Measurements from ENCODE around the gene JMJD8.

The JMJD8 gene

DNA sequence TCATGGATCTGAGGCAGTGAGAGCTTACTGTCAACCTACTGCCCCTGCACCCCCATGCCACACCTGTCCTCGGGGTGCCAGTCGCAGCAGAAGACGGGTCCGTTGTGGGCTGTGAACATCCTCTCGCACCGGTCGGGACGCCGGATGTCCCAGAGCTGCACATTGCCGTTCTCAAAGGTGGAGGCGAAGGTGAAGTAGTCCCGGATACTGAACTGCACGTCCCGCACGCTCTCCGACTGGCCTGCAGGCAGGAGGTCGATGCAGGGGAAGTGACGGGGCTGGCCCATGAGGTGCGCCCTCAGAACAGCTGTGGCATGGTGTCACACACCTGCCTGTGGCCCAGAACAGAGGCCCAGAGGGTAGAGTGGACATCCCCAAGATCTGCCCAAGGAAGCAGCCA, 3.4 kb upstream of the JMJD8 start:
- no peak for DNase-seq

DNA sequence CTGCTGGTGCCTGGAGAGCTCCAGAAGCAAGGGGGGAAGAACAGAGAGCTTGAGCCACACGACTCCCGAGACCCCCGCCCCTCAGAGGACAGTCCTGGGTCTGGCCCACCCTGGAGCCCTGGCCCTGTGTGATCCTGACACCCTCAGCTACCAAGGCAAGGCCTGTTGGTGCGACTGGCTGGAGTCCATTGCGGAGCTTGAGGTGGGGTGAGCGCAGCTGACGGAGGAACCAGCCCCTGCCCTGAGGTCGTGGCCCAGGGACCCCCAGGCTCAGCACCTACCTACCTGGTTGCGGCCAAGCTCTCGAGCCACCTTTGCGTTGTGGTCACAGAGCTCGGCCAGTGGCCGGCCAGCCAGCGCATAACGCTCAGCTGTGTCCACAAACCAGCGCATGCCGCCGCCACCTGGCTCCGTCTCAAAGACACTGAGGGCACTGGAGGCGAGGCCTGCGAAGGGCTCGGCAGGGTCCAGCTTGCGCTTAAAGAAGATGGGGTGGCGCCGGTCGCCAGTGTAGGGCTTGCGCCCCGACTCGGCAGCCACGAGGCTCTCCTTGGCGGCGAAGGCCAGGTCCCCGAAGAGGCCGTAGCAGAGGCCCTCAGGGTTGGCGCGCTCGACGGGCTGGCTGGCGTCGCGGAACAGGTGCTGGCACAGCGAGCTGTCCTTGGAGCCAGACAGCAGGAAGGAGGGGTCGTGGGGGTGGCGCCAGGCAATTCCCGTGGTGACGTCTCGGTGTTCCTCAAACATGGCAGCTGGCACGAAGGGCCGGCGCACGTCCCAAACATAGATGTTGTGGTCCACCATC, 2.5 kb upstream of the JMJD8 start:
- no peak for DNase-seq

DNA sequence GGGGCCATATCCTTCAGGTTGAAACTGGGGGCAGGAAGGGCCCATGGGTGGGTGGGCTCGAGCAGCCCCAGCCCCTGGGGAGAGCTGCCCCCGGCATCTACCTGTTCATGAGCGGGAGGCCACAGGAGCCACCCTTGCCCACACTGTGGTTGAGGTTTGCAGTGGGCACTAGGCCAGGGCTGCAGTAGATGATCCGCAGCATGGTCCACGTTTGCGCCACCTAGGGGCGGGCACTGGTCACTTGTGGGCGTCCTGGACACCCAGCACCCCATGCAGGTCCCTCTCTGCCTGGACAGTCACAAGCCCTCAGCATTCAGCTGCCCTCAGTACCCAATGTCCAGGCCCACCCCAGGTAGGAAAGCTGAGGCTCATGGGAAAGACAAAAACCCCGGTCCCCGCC, 1.8 kb upstream of the JMJD8 start:
- DNase-seq = no peak

DNA sequence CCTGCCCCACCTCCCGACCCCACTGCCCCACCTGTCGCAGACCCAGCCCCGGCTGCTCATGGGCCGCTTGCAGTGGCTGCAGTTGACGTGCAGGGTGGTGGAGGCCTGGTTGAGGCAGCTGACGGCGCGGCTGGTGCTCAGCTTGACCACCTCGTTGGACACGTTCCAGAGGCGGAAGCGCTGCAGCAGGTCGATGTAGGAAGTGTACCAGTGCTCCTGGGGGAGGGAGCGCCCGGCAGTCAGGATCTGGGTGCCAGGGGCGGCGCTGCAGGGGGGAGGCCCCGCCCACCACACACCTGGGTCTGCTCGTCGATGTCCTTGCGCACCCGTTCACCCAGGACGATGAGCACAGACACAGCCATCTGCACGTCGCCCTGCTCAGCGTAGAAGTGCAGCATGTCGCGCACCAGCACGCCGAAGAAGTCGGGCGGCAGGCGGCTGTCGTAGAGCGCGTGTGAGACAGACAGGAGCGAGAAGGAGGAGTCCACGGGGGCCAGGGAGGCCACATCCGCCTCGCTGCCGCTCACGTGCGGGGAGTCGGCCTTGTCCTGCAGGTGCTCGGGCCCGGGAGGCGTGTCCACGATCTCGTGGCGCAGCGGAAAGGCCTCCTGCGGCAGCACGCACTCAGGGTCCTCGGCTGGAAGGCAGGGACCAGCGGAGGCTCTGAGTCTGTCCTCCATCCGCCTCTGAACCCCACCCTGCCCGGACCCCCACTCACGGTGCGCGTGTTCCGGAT, 995 bp upstream of the JMJD8 start:
- no peak for DNase-seq

DNA sequence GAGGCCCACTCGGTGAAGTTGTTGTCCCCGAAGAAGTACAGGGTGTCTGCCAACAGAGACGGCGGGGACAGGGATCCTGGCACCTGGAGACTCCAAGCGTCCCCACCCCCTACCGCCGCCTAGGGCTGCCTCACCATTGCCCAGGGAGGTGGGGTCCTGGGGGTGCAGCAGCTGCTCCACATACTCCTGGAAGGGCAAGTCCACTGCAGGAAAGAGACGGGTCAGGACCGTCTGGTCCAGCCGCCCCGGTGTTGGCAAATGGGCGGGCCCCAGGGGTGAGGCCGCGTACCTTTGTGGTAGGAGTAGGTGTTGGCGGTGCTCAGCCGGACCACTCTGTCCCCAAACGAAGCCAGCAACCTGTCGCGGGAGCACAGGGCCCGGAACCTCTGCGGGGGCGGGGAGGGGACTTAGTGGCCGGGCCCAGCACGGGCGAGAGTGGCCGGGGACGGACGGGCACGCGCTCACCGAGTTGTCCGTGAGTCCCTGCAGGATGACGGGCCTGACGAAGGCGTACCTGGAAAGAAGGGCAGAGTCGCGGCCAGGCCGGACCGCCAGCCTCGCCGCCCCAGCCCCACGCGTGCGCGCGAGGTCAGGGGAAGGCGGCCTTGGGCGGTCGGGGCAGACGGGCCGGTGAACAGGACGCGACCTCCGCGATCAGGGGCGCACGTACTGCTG, 601 bp downstream of the JMJD8 start:
- no peak for DNase-seq

DNA sequence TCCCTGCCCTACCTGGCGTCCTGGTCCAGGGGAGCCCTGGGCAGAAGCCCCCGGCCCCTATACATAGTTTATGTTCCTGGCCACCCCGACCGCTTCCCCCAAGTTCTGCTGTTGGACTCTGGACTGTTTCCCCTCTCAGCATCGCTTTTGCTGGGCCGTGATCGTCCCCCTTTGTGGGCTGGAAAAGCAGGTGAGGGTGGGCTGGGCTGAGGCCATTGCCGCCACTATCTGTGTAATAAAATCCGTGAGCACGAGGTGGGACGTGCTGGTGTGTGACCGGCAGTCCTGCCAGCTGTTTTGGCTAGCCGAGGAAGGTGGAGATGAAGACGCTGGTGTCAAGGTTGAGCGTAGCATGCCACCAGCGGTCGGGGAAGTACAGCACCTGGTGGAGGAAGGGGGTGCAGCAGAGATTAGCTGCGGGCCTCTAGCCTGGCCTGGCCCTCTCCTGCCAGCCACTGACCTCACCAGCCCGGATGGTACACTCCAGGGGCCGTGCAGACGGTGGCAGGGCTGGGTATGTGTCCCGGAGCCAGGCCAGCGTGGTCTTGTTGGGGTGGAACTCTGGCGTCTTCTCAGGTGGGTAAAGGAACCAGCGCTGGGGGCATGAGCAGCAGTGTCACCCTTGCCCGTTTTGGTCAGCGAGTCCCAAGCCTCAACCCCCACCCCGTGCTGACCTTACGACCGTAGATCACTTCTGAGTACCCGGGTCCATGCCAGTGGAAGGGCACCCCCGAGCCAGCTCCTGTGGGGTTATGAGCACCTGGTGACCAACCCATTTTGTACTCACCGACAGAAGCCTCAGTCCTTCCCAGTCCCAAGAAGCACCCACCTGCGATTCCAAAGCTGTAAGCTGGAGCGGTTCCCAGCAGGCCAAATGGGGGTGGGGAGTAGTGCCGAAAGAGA, 1.4 kb downstream of the JMJD8 start:
- no peak for DNase-seq

DNA sequence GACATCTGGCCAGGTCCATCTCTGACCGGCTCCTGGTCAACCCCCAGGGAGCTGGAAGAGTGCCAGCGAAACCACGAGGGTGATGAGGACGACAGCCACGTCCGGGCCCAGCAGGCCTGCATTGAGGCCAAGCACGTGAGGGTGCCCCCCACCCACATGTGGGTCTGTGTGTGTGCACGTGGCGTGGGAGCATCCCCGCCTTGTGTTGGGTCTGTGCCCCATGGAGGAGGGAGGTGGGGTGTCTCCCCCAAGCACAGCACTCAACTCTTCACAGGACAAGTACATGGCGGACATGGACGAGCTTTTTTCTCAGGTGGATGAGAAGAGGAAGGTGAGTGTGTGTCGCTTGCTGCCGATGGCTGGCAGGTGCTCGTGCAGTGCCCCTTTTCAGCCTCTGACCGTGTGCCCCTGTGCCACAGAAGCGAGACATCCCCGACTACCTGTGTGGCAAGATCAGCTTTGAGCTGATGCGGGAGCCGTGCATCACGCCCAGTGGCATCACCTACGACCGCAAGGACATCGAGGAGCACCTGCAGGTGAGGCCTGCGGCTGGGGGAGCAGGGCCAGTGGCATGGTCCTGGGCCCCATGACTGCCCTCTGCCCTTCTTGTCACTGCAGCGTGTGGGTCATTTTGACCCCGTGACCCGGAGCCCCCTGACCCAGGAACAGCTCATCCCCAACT, 2.2 kb downstream of the JMJD8 start:
- DNase-seq = no peak

DNA sequence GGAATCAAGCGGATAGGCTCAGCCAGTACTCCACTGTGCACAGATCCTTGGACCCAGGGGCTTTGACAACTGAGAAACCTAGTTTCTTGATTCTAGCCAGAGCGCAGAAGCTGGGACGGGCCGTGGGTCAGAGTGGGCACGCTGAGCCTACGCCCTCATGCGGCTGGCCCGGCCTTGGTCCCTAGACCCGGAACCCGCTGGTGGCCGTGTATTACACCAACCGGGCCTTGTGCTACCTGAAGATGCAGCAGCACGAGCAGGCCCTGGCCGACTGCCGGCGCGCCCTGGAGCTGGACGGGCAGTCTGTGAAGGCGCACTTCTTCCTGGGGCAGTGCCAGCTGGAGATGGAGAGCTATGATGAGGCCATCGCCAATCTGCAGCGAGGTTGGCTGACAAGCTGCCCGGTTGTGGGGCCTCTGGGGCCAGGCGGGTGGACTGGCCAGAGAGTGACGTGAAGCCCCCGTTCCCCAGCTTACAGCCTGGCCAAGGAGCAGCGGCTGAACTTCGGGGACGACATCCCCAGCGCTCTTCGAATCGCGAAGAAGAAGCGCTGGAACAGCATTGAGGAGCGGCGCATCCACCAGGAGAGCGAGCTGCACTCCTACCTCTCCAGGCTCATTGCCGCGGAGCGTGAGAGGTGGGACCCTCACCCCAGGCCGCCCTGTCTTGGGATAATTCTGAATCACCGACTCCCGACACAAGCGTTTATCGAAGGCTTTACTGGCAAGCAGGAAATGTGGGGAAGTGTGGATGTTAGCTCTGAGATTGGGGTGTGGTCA, 3.0 kb downstream of the JMJD8 start:
- DNase-seq = no peak

DNA sequence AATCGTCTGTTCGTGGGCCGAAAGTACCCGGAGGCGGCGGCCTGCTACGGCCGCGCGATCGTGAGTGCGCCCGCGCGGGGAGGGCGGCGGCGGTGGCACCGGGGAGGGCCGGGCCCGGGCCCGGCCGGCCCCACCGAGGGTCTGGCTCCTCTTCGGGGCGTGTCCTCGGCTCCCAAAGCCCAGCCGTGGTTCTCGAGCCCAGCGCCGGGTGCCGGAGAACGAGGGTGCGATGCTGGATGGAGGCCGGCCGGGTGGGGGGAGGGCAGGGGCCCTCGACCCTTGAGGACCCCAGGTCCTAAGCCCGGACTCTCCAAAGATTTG, 3.5 kb downstream of the JMJD8 start:
- no peak for DNase-seq

DNA sequence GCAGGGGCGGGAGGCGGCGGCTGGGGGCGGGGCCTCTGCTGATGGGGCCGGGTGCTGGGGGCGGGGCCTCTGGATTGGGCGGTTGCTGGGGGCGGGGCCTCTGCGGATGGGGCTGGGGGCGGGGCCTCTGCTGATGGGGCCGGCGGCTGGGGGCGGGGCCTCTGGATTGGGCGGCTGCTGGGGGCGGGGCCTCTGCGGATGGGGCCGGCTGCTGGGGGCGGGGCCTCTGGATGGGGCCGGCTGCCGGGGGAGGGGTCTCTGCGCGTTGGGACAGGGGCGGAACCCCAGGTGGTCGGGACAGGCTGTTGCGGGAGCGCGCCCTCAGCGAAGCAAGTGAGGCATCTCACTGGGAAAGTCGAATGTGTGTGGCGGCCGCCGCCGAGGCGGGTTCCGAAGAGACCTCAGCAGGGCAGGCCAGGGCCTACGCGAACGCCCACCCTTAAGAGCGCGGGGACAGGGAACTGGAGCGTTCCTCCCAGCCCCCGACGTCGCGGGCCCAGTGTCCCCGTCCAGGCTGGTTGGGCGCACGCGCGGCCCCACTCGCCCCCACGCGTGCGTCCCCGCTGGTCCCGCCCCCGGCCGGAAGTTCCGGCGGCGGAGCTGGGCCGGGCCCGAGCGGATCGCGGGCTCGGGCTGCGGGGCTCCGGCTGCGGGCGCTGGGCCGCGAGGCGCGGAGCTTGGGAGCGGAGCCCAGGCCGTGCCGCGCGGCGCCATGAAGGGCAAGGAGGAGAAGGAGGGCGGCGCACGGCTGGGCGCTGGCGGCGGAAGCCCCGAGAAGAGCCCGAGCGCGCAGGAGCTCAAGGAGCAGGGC, 4.1 kb downstream of the JMJD8 start, which contains the start of gene STUB1:
Gene STUB1 (plus strand): TSS at position 597 of the 811 bp plus-strand sequence. CDS start 116 bp downstream, at position 713.
- peak; percentile 91 for DNase-seq

DNA sequence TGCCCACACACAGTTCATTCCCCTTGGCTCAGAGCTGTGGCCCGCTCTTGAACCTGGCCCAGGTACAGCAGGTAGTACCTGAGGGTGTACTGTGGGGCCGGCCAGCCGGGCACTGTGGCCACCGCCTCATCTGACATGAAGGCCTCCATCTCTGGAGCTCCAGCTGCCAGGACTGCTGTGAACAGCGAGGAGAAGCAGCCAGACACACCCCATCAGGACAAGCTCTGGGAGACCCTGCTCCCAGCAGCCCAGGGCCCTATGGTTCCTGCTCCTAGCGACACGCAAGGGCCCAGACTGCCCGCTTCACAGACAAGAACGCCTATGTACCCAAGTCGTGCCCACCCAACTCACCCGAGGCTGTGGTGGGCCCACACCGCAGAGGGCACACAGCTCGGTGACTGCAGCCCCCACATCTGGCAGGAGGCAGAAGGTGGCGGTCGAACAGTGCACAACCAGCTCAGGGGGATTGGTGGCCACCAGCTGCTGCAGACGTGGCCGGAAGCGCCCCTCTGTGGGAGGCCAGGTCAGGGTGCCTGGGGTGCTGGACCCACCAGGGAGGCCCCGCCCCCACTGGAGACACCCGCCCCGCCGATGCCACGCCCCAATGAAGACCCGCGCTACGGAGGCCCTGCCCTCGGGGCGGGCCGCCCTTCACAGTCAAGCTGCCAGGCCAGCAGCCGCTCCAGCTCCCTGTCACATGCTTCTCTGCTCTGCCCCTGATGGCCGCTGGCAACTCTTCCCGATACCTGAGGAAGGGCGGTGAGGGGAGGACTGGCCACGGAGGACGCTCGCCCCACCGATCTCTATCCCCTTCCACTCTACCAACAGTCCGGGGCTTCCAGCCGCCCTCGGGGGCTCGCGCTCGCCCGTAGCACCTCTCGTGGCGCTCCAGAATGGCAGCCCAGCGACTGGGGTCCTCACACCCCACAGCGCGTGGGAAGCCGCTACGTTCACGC, 5.0 kb downstream of the JMJD8 start:
- DNase-seq = peak; percentile 42

DNA sequence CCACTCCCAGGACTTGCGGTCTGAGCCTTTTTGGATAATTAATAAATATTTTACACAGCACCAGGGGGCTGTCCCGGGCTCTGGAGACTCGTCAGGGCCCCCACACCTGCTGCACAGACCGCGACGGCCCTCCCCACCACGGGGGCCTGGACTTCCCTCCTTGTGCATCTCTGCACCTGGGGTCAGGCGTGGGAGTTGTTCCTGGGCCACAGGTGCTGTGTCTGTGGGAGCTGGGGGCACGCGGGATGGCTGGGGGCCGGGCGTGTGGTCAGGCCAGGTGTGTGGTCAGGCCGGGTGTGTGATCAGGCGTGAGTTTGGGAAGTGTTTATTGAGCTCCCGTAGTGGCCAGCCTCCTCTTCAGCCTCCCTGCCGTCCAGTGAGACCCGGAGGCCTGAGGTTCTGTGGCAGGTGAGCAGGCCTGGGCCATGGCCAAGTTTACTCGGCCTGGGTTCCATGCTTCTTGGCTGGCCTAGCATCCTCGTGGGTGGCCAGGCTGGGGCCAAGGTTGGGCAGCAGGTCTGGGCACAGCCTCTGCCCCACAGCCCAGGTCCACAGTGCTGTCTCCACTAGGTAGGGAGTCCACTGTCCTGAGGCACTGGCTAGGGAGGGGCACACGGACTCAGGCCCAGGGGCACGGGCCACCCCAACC, 5.8 kb downstream of the JMJD8 start:
- no peak for DNase-seq

DNA sequence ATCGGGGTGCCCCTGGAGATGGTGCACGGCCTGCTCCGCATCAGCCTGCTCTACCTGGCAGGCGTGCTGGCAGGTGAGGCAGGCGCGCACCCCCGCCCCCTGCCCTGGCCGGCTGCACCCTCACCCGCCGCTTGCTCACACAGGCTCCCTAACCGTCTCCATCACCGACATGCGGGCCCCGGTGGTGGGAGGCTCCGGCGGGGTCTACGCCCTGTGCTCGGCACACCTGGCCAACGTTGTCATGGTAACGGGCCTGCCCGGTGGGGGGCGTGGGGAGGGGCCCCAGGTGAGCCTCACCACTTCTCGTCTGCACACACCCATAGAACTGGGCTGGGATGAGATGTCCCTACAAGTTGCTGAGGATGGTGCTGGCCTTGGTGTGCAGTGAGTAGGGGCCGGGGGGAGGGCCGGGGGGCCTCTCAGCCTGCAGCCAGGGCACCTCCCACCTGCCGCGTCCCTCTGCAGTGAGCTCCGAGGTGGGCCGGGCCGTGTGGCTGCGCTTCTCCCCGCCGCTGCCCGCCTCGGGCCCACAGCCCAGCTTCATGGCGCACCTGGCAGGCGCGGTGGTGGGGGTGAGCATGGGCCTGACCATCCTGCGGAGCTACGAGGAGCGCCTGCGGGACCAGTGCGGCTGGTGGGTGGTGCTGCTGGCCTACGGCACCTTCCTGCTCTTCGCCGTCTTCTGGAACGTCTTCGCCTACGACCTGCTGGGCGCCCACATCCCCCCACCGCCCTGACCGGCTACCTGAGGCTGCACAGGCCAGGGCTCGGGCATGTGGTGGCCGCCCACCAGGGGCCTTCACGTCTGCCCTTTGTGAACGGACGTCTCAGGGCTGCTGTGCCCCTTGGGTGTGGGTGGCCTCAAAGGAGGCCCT, 6.6 kb downstream of the JMJD8 start:
- DNase-seq = no peak

DNA sequence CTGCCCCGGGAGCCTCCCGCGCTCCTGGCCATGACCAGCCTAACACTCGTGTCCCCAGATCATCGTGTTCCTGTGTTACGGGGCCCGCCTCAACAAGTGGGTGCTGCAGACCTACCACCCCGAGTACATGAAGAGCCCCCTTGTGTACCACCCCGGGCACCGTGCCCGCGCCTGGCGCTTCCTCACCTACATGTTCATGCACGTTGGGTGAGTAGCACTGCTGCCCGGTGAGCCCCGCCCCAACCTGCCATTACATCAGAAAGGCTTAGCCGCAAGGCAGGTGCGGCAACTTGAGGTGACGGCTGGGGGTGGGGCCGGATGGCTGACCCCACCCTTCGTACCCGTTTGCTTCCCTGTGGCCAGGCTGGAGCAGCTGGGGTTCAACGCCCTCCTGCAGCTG, 7.2 kb downstream of the JMJD8 start:
- no peak for DNase-seq

DNA sequence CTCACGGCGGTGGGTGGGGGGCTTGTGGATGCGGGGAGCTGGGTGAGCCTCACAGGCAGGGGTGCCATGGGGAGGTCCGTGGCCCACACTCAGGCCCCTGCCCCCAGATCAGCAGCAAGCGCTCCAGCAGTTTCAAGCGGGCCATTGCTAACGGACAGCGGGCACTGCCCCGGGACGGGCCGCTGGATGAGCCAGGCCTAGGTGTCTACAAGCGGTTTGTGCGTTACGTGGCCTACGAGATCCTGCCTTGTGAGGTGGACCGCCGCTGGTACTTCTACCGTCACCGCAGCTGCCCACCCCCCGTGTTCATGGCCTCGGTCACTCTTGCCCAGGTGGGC, 7.6 kb downstream of the JMJD8 start:
- no peak for DNase-seq

DNA sequence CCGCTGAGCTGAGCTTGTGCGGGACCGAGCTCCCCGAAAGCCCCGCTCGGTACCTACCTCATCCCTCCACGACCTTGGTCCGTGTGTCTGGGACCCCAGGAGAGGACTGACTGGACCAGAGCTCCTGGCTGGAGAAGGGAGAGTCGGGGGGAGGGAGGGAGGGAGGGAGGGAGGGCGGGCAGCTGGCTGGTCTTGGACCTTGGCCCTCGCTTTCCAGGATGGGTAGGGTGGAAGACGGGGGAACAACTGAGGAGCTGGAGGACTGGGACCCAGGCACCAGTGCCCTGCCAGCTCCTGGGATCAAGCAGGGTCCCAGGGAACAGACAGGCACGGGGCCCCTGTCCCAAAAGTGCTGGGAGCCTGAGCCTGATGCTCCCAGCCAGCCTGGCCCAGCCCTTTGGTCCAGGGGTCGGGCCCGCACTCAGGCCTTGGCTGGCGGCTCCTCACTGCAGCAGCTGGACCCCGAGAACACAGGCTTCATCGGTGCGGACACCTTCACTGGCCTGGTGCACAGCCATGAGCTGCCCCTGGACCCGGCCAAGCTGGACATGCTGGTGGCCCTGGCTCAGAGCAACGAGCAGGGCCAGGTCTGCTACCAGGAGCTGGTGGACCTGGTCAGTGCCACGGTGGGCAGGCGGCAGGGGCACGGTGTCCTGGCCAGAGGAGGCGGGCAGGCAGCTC, 8.1 kb downstream of the JMJD8 start:
- no peak for DNase-seq
